Transverse colon (tissue), 4 donors: Measurements from ENCODE around the gene DLG5. TPM values are rescaled to one million over a fixed set of nuclear protein-coding genes. Genes with fewer than 3 reads are reported as not detected.

Source experiments
- DNase-seq: peaks from one replicate; pipeline ENCODE4 v3.0.0-alpha.2; 2019
- H3K27ac ChIP-seq, 4 donors: fragments of 200-600 bp; sonication (generic); 2 replicates each; pipeline ENCODE4 v1.5.1; 2016 to 2018; ENCODE audit warnings: inconsistent platforms in 4 of 4
- H3K27me3 ChIP-seq: fragments of 200-600 bp; sonication (generic); 2 replicates; pipeline ENCODE4 v1.5.1; 2017; ENCODE audit warnings: inconsistent platforms
- H3K36me3 ChIP-seq, 4 donors: fragments of 200-600 bp; sonication (generic); 2 replicates each; pipeline ENCODE4 v1.5.1; 2017 to 2019; ENCODE audit warnings: inconsistent platforms in 4 of 4
- H3K4me1 ChIP-seq, 4 donors: fragments of 200-600 bp; sonication (generic); 2 replicates each; pipeline ENCODE4 v1.5.1; 2017 to 2020; ENCODE audit warnings: inconsistent platforms in 4 of 4
- H3K4me3 ChIP-seq, 4 donors: fragments of 200-600 bp; sonication (generic); 1 replicate in 1 of 4; 2 replicates in 3 of 4; pipeline versions ENCODE4 v1.5.1 to v1.6.1; 2017 to 2019; ENCODE audit warnings: inconsistent platforms in 4 of 4
- H3K9me3 ChIP-seq, 2 donors: fragments of 200-600 bp; sonication (generic); 2 replicates each; pipeline ENCODE4 v1.5.1; 2017 to 2019; ENCODE audit warnings: inconsistent platforms in 2 of 2
- EP300 ChIP-seq: sonication (generic); formaldehyde crosslinking; IDR thresholded peaks from one replicate; pipeline ENCODE4 v1.6.1; 2017; ENCODE audit warnings: antibody characterized with exemption, low read depth
- POLR2A ChIP-seq: fragments of 450-650 bp; IDR thresholded peaks from one replicate; pipeline ENCODE4 v1.6.1; 2016; ENCODE audit warnings: antibody characterized with exemption, mild to moderate bottlenecking, moderate library complexity
- POLR2AphosphoS5 ChIP-seq, 3 donors: sonication (generic); formaldehyde crosslinking; IDR thresholded peaks; one replicate each; pipeline ENCODE4 v1.6.1; 2016; ENCODE audit warnings: antibody characterized with exemption in 3 of 3
- WGBS, 2 donors: methylation state at CpG; one replicate each; pipeline ENCODE4 v1.1.5; 2018; ENCODE audit warnings: low coverage in 1 of 2; 5-methylcytosine and 5-hydroxymethylcytosine counted together
- in situ Hi-C, 4 donors: fragments of 200-750 bp; cut with MboI; loops; one replicate each; pipeline versions ENCODE4 v1.15.0 to v1.15.1; 2017; ENCODE audit warnings: low sequenced_read_pairs in 3 of 4, low pct_ligation_motif_present in 1 of 4, low pct_unique_long_range_greater_than_20kb in 1 of 4
- intact Hi-C: fragments of 100-400 bp; cut with DNase I; formaldehyde crosslinking; loops from one replicate; pipeline ENCODE4 v1.15.1; 2023; ENCODE audit warnings: low total_unique reads
- total RNA-seq, 4 donors: library from RNA; depleted of rRNA; stranded (reverse); fragments of >200 nt; gene quantifications; one replicate each; pipeline ENCODE4 v1.1.0, GENCODE V29; 2016
- TF ChIP-seq, protein P1 (sequence below), 5 experiments: fragments of 200-600 bp in 3 of 5; fragments of 450-650 bp in 2 of 5; sonication (generic) in 3 of 5; IDR thresholded peaks; 1 replicate in 2 of 5; 2 replicates in 3 of 5; pipeline ENCODE4 v1.5.1; 2016 to 2017; ENCODE audit warnings: antibody characterized with exemption in 5 of 5, inconsistent platforms in 3 of 5, mild to moderate bottlenecking in 2 of 5, moderate library complexity in 1 of 5

The DLG5 gene
- total RNA-seq, 4 donors from 2014 or later: 31.4 to 90.1 (median 44.6) TPM

DNA sequence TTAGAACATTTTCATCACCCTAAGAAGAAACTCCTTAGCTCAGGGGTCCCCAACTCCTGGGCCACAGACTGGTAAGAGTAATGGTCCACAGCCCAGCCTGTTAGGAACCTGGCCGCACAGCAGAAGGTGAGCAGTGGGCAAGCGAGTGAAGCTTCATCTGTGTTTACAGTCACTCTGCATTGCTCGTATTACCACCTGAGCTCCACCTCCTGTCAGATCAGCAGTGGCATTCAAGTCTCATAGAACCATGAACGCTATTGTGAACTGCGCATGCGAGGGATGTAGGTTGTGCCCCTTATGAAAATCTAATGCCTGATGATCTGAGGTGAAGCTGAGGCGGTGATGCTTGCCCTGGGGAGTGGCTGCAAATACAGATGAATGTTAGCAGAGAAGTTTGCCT, 37.3 kb upstream of the DLG5 start:
- intact Hi-C loops (no loop called here), in situ Hi-C loops (loop anchor here in 1 of 4 donors (25.0 kb wide), 1 partner anchor 102 kb away; no protein-coding TSS in a partner anchor)
- no peak overlapping the region for H3K27ac ChIP-seq
- no peaks in the 10 kb centered on the region for H3K27me3 ChIP-seq
- H3K9me3 ChIP-seq: no peaks in the 10 kb centered on the region
- H3K36me3 ChIP-seq: no peaks in the 10 kb centered on the region
- no peak overlapping the region for H3K4me3 ChIP-seq
- no peak for DNase-seq
- TF ChIP-seq, protein P1, sequence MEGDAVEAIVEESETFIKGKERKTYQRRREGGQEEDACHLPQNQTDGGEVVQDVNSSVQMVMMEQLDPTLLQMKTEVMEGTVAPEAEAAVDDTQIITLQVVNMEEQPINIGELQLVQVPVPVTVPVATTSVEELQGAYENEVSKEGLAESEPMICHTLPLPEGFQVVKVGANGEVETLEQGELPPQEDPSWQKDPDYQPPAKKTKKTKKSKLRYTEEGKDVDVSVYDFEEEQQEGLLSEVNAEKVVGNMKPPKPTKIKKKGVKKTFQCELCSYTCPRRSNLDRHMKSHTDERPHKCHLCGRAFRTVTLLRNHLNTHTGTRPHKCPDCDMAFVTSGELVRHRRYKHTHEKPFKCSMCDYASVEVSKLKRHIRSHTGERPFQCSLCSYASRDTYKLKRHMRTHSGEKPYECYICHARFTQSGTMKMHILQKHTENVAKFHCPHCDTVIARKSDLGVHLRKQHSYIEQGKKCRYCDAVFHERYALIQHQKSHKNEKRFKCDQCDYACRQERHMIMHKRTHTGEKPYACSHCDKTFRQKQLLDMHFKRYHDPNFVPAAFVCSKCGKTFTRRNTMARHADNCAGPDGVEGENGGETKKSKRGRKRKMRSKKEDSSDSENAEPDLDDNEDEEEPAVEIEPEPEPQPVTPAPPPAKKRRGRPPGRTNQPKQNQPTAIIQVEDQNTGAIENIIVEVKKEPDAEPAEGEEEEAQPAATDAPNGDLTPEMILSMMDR (IDR thresholded peaks at IDR 0.05): no peak
- TF ChIP-seq POLR2A (no peak), POLR2AphosphoS5 (IDR thresholded peaks at IDR 0.05) (no peak), EP300 (no peak)
- 96 to 100% methylated on average over 1 to 7 of the region's 7 CpGs for WGBS, 2 donors
- peaks cover 0 to under 1% (median 0%) of the 10 kb centered on the region in 4 donors for H3K4me1 ChIP-seq

DNA sequence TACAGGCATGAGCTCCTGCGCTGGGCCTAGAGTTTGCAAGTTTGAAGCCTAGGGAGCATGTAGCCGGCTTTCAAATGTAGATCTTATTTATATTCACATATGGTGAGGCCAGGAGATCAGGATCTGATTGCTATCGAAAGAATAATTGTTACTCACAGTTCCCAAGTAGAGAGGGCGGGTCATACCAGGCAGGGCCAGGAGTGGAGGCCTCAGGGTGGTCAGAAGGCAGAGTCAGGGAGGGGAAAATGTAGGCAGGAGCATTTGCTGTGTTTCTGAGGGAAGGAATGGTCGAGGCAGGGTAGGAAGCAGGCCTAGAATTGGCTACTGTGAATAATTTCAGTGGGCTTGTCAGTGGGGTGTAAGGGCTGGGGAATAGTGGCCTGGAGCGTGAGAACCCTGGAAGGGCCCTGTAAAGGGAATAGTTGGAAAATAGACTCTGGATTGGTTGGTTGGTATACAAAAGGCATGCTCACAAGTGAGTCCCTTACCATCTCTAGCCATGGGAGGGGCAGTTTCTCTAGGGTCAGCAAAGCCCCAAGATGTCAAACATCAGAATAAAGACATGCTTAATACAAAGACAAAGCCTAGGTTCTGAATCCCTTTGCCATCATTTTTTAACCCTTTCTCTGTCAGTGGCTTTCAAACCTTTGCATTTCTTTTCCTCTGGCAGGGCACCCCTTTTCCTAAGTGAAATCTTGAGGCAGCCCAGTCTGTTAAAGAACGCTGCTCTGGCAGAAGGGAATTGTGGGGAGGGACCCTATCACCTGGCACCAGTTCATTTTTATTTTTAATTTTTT, 36.0 kb upstream of the DLG5 start:
- 91 to 92% methylated on average over 6 to 7 of the region's 7 CpGs for WGBS, 2 donors
- Histone ChIP-seq H3K4me1 (no peaks in the 10 kb centered on the region), H3K27me3 (no peaks in the 10 kb centered on the region), H3K4me3 (no peak overlapping the region), H3K9me3 (no peaks in the 10 kb centered on the region), H3K36me3 (no peaks in the 10 kb centered on the region), H3K27ac (no peak overlapping the region)
- DNase-seq: no peak
- no peak for TF ChIP-seq POLR2AphosphoS5 (IDR thresholded peaks at IDR 0.05)
- TF ChIP-seq EP300: no peak
- TF ChIP-seq, protein P1 (IDR thresholded peaks at IDR 0.05): no peak
- TF ChIP-seq POLR2A: no peak
- in situ Hi-C loops: loop anchor here in 1 of 4 donors (25.0 kb wide), 1 partner anchor 100 kb away; no protein-coding TSS in a partner anchor
- intact Hi-C loops: no loop called here

DNA sequence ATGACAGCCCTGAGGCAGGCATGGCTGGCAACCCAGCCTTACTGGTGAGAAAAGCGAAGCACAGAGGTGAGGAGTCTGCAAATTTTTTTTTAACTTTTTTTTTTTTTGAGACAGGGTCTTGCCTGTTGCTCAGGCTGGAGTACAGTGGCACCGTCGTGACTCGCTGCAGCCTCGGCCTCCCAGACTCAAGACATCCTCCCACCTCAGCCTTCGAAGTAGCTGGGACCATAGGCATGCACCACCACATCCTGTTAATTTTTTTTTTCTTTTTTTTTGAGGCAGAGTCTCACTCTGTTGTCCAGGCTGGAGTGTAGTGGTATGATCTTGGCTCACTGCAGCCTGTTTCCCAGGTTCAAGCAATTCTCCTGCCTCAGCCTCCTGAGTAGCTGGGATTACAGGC, 35.1 kb upstream of the DLG5 start:
- H3K4me3 ChIP-seq: no peak overlapping the region
- intact Hi-C loops (no loop called here), in situ Hi-C loops (loop anchor here in 1 of 4 donors (25.0 kb wide), 1 partner anchor 99 kb away; no protein-coding TSS in a partner anchor)
- H3K36me3 ChIP-seq: no peaks in the 10 kb centered on the region
- H3K27ac ChIP-seq: no peak overlapping the region
- H3K9me3 ChIP-seq: no peaks in the 10 kb centered on the region
- TF ChIP-seq POLR2A (no peak), EP300 (no peak)
- TF ChIP-seq, protein P1 (IDR thresholded peaks at IDR 0.05): no peak
- WGBS, 2 donors: 87% methylated on average over 6 of the region's 6 CpGs; no CpG with 5 or more reads in 1 of the 2 donors
- DNase-seq: no peak
- no peaks in the 10 kb centered on the region for H3K27me3 ChIP-seq
- H3K4me1 ChIP-seq: no peaks in the 10 kb centered on the region

DNA sequence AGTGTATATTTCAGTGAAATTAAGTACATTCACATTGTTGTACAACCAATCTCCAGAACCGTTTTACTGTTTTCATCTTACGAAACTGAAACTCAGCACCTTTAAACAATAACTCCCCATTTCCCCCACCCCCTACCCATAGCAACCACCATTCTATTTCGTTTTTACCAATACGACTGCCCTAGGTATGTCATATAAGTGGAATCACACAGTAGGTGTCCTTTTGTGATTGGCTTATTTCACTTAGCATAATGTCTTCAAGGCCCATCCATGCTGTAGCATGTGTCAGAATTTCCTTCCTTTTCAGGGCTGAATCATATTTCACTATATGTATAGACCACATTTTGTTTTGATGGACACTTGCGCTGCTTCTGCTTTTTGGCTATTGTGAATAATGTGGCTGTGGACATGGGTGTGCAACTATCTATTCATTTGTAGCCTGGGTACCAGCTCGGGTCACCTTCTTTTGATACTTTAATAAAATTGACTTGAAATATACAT, 34.3 kb upstream of the DLG5 start:
- intact Hi-C loops: no loop called here
- in situ Hi-C loops: loop anchor here in 1 of 4 donors (25.0 kb wide), 1 partner anchor 99 kb away; no protein-coding TSS in a partner anchor
- H3K4me3 ChIP-seq: no peak overlapping the region

More for the DNA sequence above, 34.3 kb upstream of the DLG5 start:
- TF ChIP-seq POLR2AphosphoS5 (IDR thresholded peaks at IDR 0.05) (no peak), POLR2A (no peak), EP300 (no peak)
- TF ChIP-seq, protein P1 (IDR thresholded peaks at IDR 0.05): no peak
- DNase-seq: no peak
- no peaks in the 10 kb centered on the region for H3K27me3 ChIP-seq
- H3K27ac ChIP-seq: no peak overlapping the region
- H3K4me1 ChIP-seq: no peaks in the 10 kb centered on the region
- H3K9me3 ChIP-seq: no peaks in the 10 kb centered on the region
- H3K36me3 ChIP-seq: no peaks in the 10 kb centered on the region
- WGBS, 2 donors: 73 to 82% methylated on average over 6 of the region's 6 CpGs
